Mesenteric fat pad (tissue), 1 donor: ENCODE data around the gene EIF4G1. TPM values are rescaled to one million over a fixed set of nuclear protein-coding genes. Genes with fewer than 3 reads are reported as not detected.
"Not testable (repeated sequence)": the region's sequence is repeated elsewhere in the genome, so short reads cannot be mapped to it uniquely, and the experiment has no call there.

Experiments
- DNase-seq: peaks from one replicate; pipeline ENCODE4 v3.0.0-alpha.2; 2020; ENCODE audit warnings: low spot score
- total RNA-seq: library from RNA; stranded (reverse); fragmentation: NEBNext Ultra II Directional; extraction: Animal tissue kit (Norgen Biotek cat#: 25700); gene quantifications from one replicate; pipeline ENCODE4 v1.2.1, GENCODE V29; 2021
- donor health status: DM: yes; HTN: yes; CAD: no.

Gene EIF4G1
- total RNA-seq, 1 donor from 2014 or later = 361 TPM

GRCh38 chr3:184334470-184335158 lies 20.2 kb downstream of the EIF4G1 start:
- DNase-seq = no peak

- no peak for DNase-seq
These were observed 20.9 kb downstream of the EIF4G1 start for GRCh38 chr3:184335291-184335660.

- peak; percentile 98 for DNase-seq
These were observed 21.5 kb downstream of the EIF4G1 start for GRCh38 chr3:184335661-184336546.

GRCh38 chr3:184336547-184337398 lies 22.4 kb downstream of the EIF4G1 start:
- no peak for DNase-seq

GRCh38 chr3:184337399-184337714 lies 23.0 kb downstream of the EIF4G1 start, which contains the start of gene FAM131A:
TSS of gene FAM131A (plus strand) at chr3:184337600. CDS start at chr3:184337631, 31 bp downstream.
- DNase-seq = no peak

- no peak for DNase-seq
These were observed 23.6 kb downstream of the EIF4G1 start for GRCh38 chr3:184337981-184338380.

- DNase-seq = peak; percentile 96
These were observed 24.1 kb downstream of the EIF4G1 start for GRCh38 chr3:184338511-184338945.

GRCh38 chr3:184339001-184339400 lies 24.6 kb downstream of the EIF4G1 start:
- DNase-seq = no peak

GRCh38 chr3:184339451-184340135 lies 25.2 kb downstream of the EIF4G1 start:
- not testable (repeated sequence) for DNase-seq

GRCh38 chr3:184341925-184342324 lies 27.5 kb downstream of the EIF4G1 start:
- no peak for DNase-seq

- no peak for DNase-seq
These were observed 28.9 kb downstream of the EIF4G1 start for GRCh38 chr3:184343200-184343876.

GRCh38 chr3:184344579-184345316 lies 30.3 kb downstream of the EIF4G1 start:
- no peak for DNase-seq

- DNase-seq = no peak
These were observed 31.1 kb downstream of the EIF4G1 start for GRCh38 chr3:184345317-184346144.

GRCh38 chr3:184346480-184347190 lies 32.2 kb downstream of the EIF4G1 start:
- no peak for DNase-seq

- DNase-seq = no peak
These were observed 33.1 kb downstream of the EIF4G1 start for GRCh38 chr3:184347321-184348056.

GRCh38 chr3:184348057-184348382 lies 33.6 kb downstream of the EIF4G1 start:
- DNase-seq = no peak
